Mucosa of rectum (tissue), 2 donors: ENCODE measurements around the gene IRF2BPL.

Source experiments
- H3K27ac ChIP-seq, 2 donors: one replicate each; pipeline ENCODE4 v1.7.0; 2013; ENCODE audit warnings: inconsistent platforms in 2 of 2, low read depth in 2 of 2, low read length in 2 of 2
- H3K27me3 ChIP-seq, 2 donors: one replicate each; pipeline ENCODE4 v1.7.0; 2013; ENCODE audit warnings: low read length in 2 of 2; ENCODE audit not compliant: control insufficient read depth in 2 of 2, insufficient read depth in 2 of 2
- H3K36me3 ChIP-seq, 2 donors: one replicate each; pipeline ENCODE4 v1.7.0; 2013; ENCODE audit warnings: low read length in 2 of 2; ENCODE audit not compliant: control insufficient read depth in 2 of 2, insufficient read depth in 2 of 2
- H3K4me1 ChIP-seq, 2 donors: one replicate each; pipeline ENCODE4 v1.7.0; 2013; ENCODE audit warnings: low read length in 2 of 2, mild to moderate bottlenecking in 1 of 2; ENCODE audit not compliant: control insufficient read depth in 2 of 2, insufficient read depth in 2 of 2
- H3K4me3 ChIP-seq, 2 donors: one replicate each; pipeline ENCODE4 v1.7.0; 2013; ENCODE audit warnings: low read length in 2 of 2
- H3K9ac ChIP-seq, 2 donors: one replicate each; pipeline ENCODE4 v1.7.0; 2013; ENCODE audit warnings: low read length in 2 of 2, low read depth in 1 of 2, mild to moderate bottlenecking in 1 of 2
- H3K9me3 ChIP-seq, 2 donors: one replicate each; pipeline ENCODE4 v1.7.0; 2013; ENCODE audit warnings: low read length in 2 of 2; ENCODE audit not compliant: control insufficient read depth in 2 of 2
- donor health status: healthy.
- donor health status: Normal muscosa, but diverticular disease.

IRF2BPL gene

DNA sequence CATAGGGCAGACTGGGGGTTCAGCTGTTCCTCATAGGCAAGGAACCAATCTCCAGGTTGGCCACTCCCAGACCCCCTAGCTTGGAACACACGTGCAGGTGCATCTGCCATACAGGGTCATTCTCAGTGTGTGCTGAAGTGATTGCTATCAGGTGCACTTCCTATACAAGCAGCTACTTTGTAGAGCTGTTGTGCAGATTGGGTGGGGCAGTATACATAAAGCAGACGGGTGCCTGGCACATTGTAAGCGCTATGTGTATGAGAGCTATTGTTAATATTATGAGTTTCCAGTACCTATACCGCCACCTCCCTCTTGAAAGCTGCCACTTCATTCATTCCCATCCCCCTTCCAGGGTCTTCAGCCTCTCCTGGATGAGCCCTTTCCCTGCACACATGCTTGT lies 17.3 kb downstream of the IRF2BPL start:
- Histone ChIP-seq H3K9ac (peak overlapping the region; percentile 28 to 48), H3K27ac (peak overlapping the region; percentile 69 to 79), H3K27me3 (no peaks in the 10 kb centered on the region), H3K4me1 (peaks cover 30 to 39% of the 10 kb centered on the region in 2 donors), H3K9me3 (no peaks in the 10 kb centered on the region), H3K4me3 (no peak overlapping the region), H3K36me3 (no peaks in the 10 kb centered on the region)

DNA sequence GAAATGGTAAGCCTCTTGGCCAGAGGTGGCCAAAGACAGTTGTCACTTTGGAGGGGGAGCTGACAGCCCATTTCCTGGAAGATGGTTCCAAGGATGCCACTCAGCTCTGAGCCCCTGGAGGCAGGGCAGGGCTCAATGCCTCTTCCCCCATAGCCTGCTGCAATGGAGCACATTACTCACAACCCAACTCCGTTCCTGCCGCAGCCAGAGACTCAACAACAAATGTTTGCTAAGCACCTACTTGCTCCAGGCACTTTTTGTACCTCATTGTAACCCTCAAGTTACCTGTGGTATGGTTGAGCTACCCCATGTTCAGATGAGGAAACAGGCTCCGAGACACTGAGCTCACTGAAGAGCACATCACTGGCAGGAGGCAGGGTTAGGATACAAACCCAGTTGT lies 19.5 kb downstream of the IRF2BPL start:
- Histone ChIP-seq H3K27me3 (no peaks in the 10 kb centered on the region), H3K4me3 (no peak overlapping the region), H3K9me3 (no peaks in the 10 kb centered on the region), H3K9ac (peak overlapping the region in 1 of 2 donors; percentile 32), H3K4me1 (peaks cover 27 to 45% of the 10 kb centered on the region in 2 donors), H3K36me3 (no peaks in the 10 kb centered on the region), H3K27ac (peak overlapping the region in 1 of 2 donors; percentile 84)

DNA sequence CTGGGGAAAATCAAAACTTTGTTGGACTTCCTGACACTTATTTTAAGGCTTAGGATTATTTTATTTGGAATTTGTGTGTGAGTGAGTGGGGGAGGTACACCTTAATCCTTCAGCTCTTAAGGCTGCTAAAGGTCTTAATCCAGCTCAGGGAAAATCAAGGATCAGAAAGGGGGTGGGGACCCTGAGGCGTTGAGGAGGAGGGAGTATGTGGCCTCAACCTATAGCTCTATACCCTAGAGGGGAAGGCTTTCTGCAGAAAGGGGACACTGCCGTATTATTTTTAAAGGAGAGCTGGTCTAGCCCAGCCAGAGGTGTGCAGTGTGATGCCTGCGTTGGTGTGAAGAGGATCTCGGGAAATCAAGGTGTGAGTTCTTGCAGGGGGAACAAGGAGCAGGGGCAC lies 20.0 kb downstream of the IRF2BPL start:
- H3K9me3 ChIP-seq = no peaks in the 10 kb centered on the region
- H3K9ac ChIP-seq = no peak overlapping the region
- no peaks in the 10 kb centered on the region for H3K36me3 ChIP-seq
- H3K27me3 ChIP-seq = no peaks in the 10 kb centered on the region
- peaks cover 27 to 47% of the 10 kb centered on the region in 2 donors for H3K4me1 ChIP-seq
- peak overlapping the region; percentile 78 to 84 for H3K27ac ChIP-seq
- no peak overlapping the region for H3K4me3 ChIP-seq

DNA sequence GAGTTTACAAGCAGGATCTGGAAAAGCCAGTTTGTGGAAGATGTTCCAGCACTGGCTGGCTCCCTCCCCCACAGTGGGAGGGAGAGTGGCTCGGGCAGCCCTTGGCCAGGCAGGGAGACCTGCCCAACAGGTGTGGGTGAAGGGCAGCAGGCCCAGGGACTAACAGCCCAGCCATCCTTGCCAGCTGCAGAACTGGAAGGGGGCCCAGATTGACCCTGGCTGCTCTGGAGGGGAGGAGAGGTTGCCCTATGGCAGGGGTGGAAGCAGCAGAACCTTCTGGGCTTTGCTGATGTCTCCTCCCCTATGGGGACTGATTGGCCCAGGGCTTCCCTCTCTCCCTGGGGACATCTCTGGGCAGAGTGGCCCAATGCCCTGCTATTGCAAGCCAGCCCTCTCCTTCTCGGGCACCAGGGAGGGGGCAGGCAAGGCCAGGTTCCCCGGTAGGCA lies 20.5 kb downstream of the IRF2BPL start:
- H3K27me3 ChIP-seq = no peaks in the 10 kb centered on the region
- H3K9me3 ChIP-seq = no peaks in the 10 kb centered on the region
- H3K9ac ChIP-seq = peak overlapping the region; percentile 36 to 41
- peak overlapping the region in 1 of 2 donors; percentile 23 for H3K4me3 ChIP-seq
- peaks cover 28 to 48% of the 10 kb centered on the region in 2 donors for H3K4me1 ChIP-seq
- H3K27ac ChIP-seq = peak overlapping the region; percentile 78 to 84
- no peaks in the 10 kb centered on the region for H3K36me3 ChIP-seq

DNA sequence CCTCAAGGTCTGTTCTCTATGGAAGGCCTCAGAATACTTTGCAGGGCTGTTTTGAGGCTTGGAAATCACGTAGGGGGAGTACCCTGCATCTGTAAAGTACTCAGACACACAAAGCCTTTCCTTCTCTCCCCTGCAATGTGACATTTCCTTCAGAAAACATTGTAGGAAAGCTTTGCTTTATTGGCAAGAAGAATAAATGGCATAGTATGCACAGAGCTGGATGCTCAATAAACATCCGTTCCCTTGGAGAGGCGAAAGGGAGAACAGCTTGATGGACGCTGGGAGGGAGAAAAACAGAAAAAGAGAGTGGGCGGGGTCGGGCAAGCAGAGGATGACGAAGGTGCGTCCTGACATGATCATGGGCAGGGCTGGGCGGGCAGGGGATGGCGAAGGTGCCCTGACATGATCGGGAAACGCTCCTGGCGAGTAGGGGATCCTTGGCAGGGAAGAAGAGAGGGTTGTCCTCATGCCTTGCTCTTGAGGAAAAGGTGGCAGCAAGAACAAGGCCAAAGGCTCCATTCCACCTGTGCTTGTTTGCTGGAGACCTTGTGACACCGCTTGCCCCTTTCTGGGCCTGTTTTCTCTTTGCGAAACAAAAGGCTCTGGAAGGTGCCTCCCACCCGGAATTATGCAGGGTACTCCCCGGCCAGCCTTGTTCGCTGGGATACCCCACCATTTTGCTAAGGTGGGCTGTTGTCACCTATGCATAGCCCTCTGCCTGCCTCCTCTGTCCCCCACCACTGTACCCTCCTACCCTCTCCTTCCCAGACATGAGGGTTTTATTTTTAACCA lies 21.1 kb downstream of the IRF2BPL start:
- Histone ChIP-seq H3K9ac (peak overlapping the region; percentile 9 to 36), H3K4me3 (peak overlapping the region in 1 of 2 donors; percentile 23), H3K36me3 (no peaks in the 10 kb centered on the region), H3K4me1 (peaks cover 29 to 54% of the 10 kb centered on the region in 2 donors), H3K27ac (peak overlapping the region; percentile 78 to 84), H3K9me3 (no peaks in the 10 kb centered on the region), H3K27me3 (no peaks in the 10 kb centered on the region)

DNA sequence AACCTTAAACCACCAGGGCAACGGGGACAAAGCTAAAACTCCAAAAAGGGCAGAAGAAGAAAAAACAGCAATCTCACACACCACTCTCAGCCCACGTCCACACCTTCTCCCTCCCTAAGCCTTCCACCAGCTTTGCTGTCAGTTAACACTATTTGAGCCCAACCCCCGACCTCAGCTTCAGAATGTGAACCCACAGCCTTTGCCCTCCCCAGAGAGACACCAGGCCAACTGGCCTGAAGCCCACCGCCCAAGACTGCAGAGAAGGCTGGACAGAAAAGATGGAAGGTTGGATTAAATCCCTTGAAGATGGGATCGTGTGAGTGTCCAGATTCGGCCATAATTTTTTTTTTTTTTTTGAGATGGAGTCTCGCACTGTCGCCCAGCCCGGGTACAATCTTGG lies 22.4 kb downstream of the IRF2BPL start:
- H3K27ac ChIP-seq = no peak overlapping the region
- H3K36me3 ChIP-seq = no peaks in the 10 kb centered on the region

DNA sequence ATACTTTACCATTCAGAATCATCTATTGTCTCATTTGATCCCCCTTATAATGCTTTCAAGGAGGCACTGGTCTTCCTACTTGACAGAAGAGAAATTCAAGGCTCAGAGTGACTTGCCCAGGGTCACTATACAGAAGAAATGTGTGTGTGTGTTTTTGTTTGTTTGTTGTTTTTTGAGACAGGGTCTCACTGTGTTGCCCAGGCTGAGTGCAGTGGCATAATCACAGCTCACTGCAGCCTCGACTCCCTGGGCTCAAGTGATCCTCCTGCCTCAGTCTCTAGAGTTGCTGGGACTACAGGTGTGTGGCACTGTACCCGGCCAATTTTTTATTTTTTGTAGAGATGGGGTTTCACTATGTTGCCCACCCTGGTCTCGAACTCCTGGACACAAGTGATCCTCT lies 22.9 kb downstream of the IRF2BPL start:
- Histone ChIP-seq H3K27ac (no peak overlapping the region), H3K27me3 (no peaks in the 10 kb centered on the region), H3K4me3 (no peak overlapping the region), H3K9me3 (no peaks in the 10 kb centered on the region), H3K4me1 (peaks cover 22 to 44% of the 10 kb centered on the region in 2 donors), H3K9ac (no peak overlapping the region), H3K36me3 (no peaks in the 10 kb centered on the region)

More for the DNA sequence above, 22.4 kb downstream of the IRF2BPL start:
- H3K9me3 ChIP-seq = no peaks in the 10 kb centered on the region
- H3K4me3 ChIP-seq = no peak overlapping the region
- no peak overlapping the region for H3K9ac ChIP-seq
- peaks cover 23 to 47% of the 10 kb centered on the region in 2 donors for H3K4me1 ChIP-seq
- H3K27me3 ChIP-seq = no peaks in the 10 kb centered on the region

DNA sequence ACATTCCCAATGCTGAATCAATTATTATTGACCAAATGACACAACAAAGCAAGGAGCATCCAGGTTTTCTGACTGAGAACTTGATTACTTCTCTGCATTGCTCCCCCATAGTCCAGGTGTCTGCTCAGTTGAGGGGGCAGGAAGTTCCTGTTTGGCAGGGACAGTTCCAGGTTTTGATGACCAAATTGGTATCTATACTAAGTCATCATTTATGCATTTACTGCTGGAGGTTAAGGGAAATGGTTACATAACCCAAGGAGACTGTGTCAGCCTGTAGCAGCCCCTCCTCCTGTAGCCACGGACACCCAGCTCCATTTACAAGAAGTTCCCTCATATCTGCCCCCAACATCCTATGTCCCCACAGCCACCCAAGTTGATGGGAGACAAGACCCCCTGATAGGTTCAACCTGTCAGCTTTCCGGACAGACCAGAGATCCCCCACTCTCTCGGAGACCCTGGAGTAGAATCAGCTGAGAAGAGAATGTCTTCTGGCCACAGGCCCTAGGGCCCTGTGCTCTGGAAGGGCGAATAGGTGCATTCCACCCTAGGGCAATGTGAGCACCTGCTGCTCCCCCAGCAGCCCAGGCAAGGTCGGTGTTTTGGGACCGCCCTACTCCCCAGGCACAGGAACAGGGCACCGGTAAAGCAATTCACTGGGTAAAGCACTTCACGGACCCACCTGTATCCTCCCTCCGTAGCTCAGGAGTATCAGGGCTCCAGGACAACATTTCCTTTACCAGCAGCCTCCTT lies 23.6 kb downstream of the IRF2BPL start:
- no peaks in the 10 kb centered on the region for H3K36me3 ChIP-seq
- no peak overlapping the region for H3K9ac ChIP-seq
- H3K9me3 ChIP-seq = no peaks in the 10 kb centered on the region
- peaks cover 24 to 45% of the 10 kb centered on the region in 2 donors for H3K4me1 ChIP-seq
- H3K27ac ChIP-seq = no peak overlapping the region
- no peaks in the 10 kb centered on the region for H3K27me3 ChIP-seq
- H3K4me3 ChIP-seq = no peak overlapping the region

DNA sequence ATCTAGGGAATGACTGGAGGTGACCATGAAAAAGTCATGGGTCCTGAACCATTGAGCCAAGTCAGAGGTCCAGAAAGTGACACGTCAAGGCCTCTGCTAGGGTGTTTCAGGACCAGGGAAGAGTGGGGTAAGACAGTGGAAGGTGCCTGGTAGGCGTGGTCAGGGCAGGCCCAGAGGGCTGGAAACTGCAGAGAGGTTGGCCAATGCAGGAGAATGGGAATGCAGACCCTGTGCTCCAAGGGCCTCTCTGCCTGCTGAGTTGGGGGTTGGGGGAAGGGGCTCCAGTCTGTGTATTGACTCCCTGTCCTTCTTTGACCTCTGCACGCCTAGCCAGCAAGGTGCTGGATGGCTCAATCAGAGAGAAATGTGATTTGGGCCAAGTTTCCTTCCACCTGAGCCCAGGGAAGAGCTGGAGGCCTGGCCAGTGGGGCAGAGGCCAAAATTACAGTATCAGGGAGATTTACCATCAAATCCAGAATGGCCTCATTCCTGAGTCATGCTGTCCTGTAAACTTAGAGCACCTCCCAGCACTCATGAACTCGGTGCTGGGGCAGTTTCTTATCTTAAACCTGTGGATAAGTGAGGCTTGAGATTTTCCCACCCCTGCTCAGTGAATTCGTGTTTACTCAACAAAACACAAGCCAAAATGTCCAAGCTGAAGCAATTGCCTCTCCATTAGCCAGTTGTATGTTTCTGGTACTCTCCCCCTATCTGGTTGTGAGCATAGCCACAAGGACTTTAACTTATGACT lies 24.4 kb downstream of the IRF2BPL start:
- Histone ChIP-seq H3K27ac (peak overlapping the region in 1 of 2 donors; percentile 13), H3K4me3 (no peak overlapping the region), H3K9me3 (no peaks in the 10 kb centered on the region), H3K9ac (peak overlapping the region in 1 of 2 donors; percentile 14), H3K4me1 (peaks cover 24 to 48% of the 10 kb centered on the region in 2 donors), H3K27me3 (no peaks in the 10 kb centered on the region), H3K36me3 (no peaks in the 10 kb centered on the region)
